WTC11 (cell line): ENCODE measurements around the gene EEIG2. TPM values are rescaled to one million over a fixed set of nuclear protein-coding genes. Genes with fewer than 3 reads are reported as not detected.

Experiments used
- ATAC-seq: fragments of 200-7000 bp; cut with Tn5 transposase; 2 replicates; pipeline ENCODE4 v1.10.0; 2021; ENCODE audit warnings: mild to moderate bottlenecking, moderate library complexity
- CTCF ChIA-PET: fragments of 300-600 bp; sonication (Branson Sonifier 250); formaldehyde crosslinking; loops from one replicate; lab custom pipeline; 2021; ENCODE audit warnings: antibody characterized with exemption; lab: Charles Lee
- POLR2A ChIA-PET: fragments of 350-600 bp; sonication (Branson Sonifier 250); formaldehyde crosslinking; loops from one replicate; lab custom pipeline; 2021; ENCODE audit warnings: antibody characterized with exemption; lab: Charles Lee
- DNase-seq: peaks from one replicate; pipeline ENCODE4 v3.0.0; 2021; ENCODE audit warnings: low spot score
- H3K27ac Mint-ChIP-seq: 2 replicates; pipeline ENCODE4 v1.8.0; 2021; ENCODE audit warnings: mixed read lengths
- H3K27me3 Mint-ChIP-seq: 2 replicates; pipeline ENCODE4 v1.8.0; 2021; ENCODE audit warnings: low read depth, mild to moderate bottlenecking, moderate library complexity, mixed read lengths
- H3K36me3 Mint-ChIP-seq: 2 replicates; pipeline ENCODE4 v1.8.0; 2021; ENCODE audit warnings: mixed read lengths
- H3K4me1 Mint-ChIP-seq: 2 replicates; pipeline ENCODE4 v1.8.0; 2022; ENCODE audit warnings: mixed read lengths
- H3K4me3 Mint-ChIP-seq: 2 replicates; pipeline ENCODE4 v1.8.0; 2021; ENCODE audit warnings: mild to moderate bottlenecking, moderate library complexity, mixed read lengths
- H3K9me3 Mint-ChIP-seq: 2 replicates; pipeline ENCODE4 v1.8.0; 2021; ENCODE audit warnings: mixed read lengths
- AFF4 ChIP-seq: sonication (generic); formaldehyde crosslinking; IDR thresholded peaks from 2 replicates; pipeline ENCODE4 v1.8.1; 2023; ENCODE audit warnings: mild to moderate bottlenecking, missing genetic modification reagents, borderline replicate concordance
- ATF6 ChIP-seq: sonication (generic); formaldehyde crosslinking; IDR thresholded peaks from 2 replicates; pipeline ENCODE4 v1.8.1; 2023; ENCODE audit warnings: mild to moderate bottlenecking, missing genetic modification reagents
- CDX4 ChIP-seq: fragments of 250-450 bp; sonication (Bioruptor Pico); IDR thresholded peaks from 2 replicates; pipeline ENCODE4 v1.9.0; 2021; ENCODE audit warnings: moderate library complexity, mild to moderate bottlenecking, inconsistent platforms, borderline replicate concordance
- CREB1 ChIP-seq: sonication (generic); formaldehyde crosslinking; IDR thresholded peaks from 2 replicates; pipeline ENCODE4 v1.8.0; 2023; ENCODE audit warnings: mild to moderate bottlenecking, missing genetic modification reagents
- CTCF ChIP-seq: fragments of 200-600 bp; IDR thresholded peaks from 2 replicates; pipeline ENCODE4 v1.8.0; 2022; ENCODE audit warnings: antibody characterized with exemption
- ELF4 ChIP-seq: sonication (generic); formaldehyde crosslinking; IDR thresholded peaks from 2 replicates; pipeline ENCODE4 v1.8.1; 2022; ENCODE audit warnings: low read depth, mild to moderate bottlenecking, moderate library complexity, missing genetic modification reagents
- ESRRA ChIP-seq: sonication (generic); formaldehyde crosslinking; IDR thresholded peaks from 2 replicates; pipeline ENCODE4 v1.8.1; 2022; ENCODE audit warnings: mild to moderate bottlenecking, missing genetic modification reagents, borderline replicate concordance
- IRF2 ChIP-seq: sonication (generic); formaldehyde crosslinking; IDR thresholded peaks from 2 replicates; pipeline ENCODE4 v1.8.0; 2022; ENCODE audit warnings: low read depth, missing genetic modification reagents, borderline replicate concordance
- MAX ChIP-seq: sonication (generic); formaldehyde crosslinking; IDR thresholded peaks from 2 replicates; pipeline ENCODE4 v1.8.0; 2022; ENCODE audit warnings: mild to moderate bottlenecking, missing genetic modification reagents
- NFATC4 ChIP-seq: fragments of 250-450 bp; sonication (Bioruptor Pico); IDR thresholded peaks from 2 replicates; pipeline ENCODE4 v1.9.0; 2021; ENCODE audit warnings: mild to moderate bottlenecking
- OVOL2 ChIP-seq: fragments of 250-450 bp; sonication (Bioruptor Pico); IDR thresholded peaks from 2 replicates; pipeline ENCODE4 v1.9.0; 2021; ENCODE audit warnings: mild to moderate bottlenecking, borderline replicate concordance
- SMAD3 ChIP-seq: sonication (generic); formaldehyde crosslinking; IDR thresholded peaks from 2 replicates; pipeline ENCODE4 v1.8.0; 2022; ENCODE audit warnings: missing genetic modification reagents, mild to moderate bottlenecking, borderline replicate concordance
- TCF7 ChIP-seq: sonication (generic); formaldehyde crosslinking; IDR thresholded peaks from 2 replicates; pipeline ENCODE4 v1.8.0; 2022; ENCODE audit warnings: mild to moderate bottlenecking, low read depth, missing genetic modification reagents, moderate library complexity
- ZNF121 ChIP-seq: sonication (generic); formaldehyde crosslinking; IDR thresholded peaks from 2 replicates; pipeline ENCODE4 v1.8.0; 2023; ENCODE audit warnings: missing genetic modification reagents
- ZNF281 ChIP-seq: sonication (generic); formaldehyde crosslinking; IDR thresholded peaks from 2 replicates; pipeline ENCODE4 v1.8.0; 2023; ENCODE audit warnings: mild to moderate bottlenecking, missing genetic modification reagents
- ZNF416 ChIP-seq: fragments of 250-450 bp; sonication (Bioruptor Pico); IDR thresholded peaks from 2 replicates; pipeline ENCODE4 v1.9.0; 2021; ENCODE audit warnings: mild to moderate bottlenecking, inconsistent platforms
- ZNF423 ChIP-seq: fragments of 250-450 bp; sonication (Bioruptor Pico); IDR thresholded peaks from 2 replicates; pipeline ENCODE4 v2.1.2; 2022; ENCODE audit warnings: mild to moderate bottlenecking, moderate library complexity
- ZNF512 ChIP-seq: sonication (generic); formaldehyde crosslinking; IDR thresholded peaks from 2 replicates; pipeline ENCODE4 v1.8.1; 2022; ENCODE audit warnings: missing genetic modification reagents, borderline replicate concordance
- ZNF532 ChIP-seq: fragments of 250-450 bp; sonication (Bioruptor Pico); IDR thresholded peaks from 2 replicates; pipeline ENCODE4 v1.9.0; 2021; ENCODE audit warnings: mild to moderate bottlenecking, borderline replicate concordance
- ZNF671 ChIP-seq: fragments of 250-450 bp; sonication (Bioruptor Pico); IDR thresholded peaks from 2 replicates; pipeline ENCODE4 v1.8.0; 2021; ENCODE audit warnings: mild to moderate bottlenecking
- total RNA-seq: library from RNA; stranded (reverse); gene quantifications from 3 replicates; pipeline ENCODE4 v1.2.3, GENCODE V29; 2021

EEIG2 gene
- total RNA-seq, 1 experiment from 2014 or later, result 65.7 TPM

GRCh38 chr1:108570998-108571401 is 11.1 kb downstream of the EEIG2 start (continued):
- TF ChIP-seq CDX4 (CRISPR knock-in tag) (no peak), IRF2 (CRISPR knock-in tag) (no peak), ELF4 (no peak)

- ChIA-PET CTCF (no interaction called here), POLR2A (no interaction called here)
- Mint-ChIP-seq H3K4me1 (peaks cover 5% of the 10 kb centered on the region), H3K4me3 (no peak overlapping the region), H3K9me3 (peaks cover 9% of the 10 kb centered on the region), H3K27ac (no peak overlapping the region), H3K36me3 (peaks cover 17% of the 10 kb centered on the region), H3K27me3 (no peaks in the 10 kb centered on the region)
- ATAC-seq (no peak), DNase-seq (no peak)
- no peak for TF ChIP-seq CTCF
- TF ChIP-seq ZNF281, result no peak
- TF ChIP-seq NFATC4 (CRISPR knock-in tag), result no peak
- TF ChIP-seq ESRRA (CRISPR knock-in tag), result no peak
- no peak for TF ChIP-seq OVOL2 (CRISPR knock-in tag)
- no peak for TF ChIP-seq SMAD3 (CRISPR knock-in tag)
- TF ChIP-seq MAX (CRISPR knock-in tag), result no peak
- TF ChIP-seq ZNF416 (CRISPR knock-in tag), result no peak
- no peak for TF ChIP-seq TCF7 (CRISPR knock-in tag)
- no peak for TF ChIP-seq AFF4 (CRISPR knock-in tag)
- TF ChIP-seq ZNF121, result no peak
- TF ChIP-seq ZNF532 (CRISPR knock-in tag), result no peak
- TF ChIP-seq ATF6, result no peak
- no peak for TF ChIP-seq ZNF423 (CRISPR knock-in tag)
- no peak for TF ChIP-seq ZNF512 (CRISPR knock-in tag)
- no peak for TF ChIP-seq CREB1
- no peak for TF ChIP-seq ZNF671 (CRISPR knock-in tag)
Observed at GRCh38 chr1:108572182-108572581, 12.3 kb downstream of the EEIG2 start.
